ENCODE measurements around the gene PARL.

DNA sequence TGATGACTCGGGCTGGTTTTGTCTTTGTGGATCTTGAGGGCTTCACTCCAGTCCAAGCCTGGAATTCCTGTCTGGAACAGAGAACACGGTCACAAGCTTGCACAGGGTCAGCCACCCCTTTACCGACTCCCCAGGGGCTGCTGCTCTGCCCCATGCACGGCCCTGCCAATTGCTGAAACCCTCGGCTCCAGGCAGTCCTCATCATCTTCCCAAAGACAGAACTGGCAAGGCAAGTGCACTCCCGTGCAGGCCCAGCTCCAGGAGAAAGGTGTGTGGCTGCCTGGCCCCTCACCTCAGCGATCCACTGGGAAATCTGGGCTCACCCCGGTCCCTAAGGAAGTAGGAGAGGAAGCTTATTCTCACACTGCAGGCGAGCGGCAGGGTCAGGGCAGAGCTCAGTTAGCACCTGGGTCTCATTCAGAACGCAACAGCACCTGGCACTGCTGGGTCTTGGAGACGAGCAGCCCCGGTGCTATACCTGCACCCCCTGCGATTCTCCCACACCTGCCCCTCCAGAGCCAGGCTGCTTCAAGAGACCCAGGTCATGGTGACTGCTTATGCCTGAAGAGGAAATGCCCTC, 66.5 kb downstream of the PARL start:
- no peak for TF ChIP-seq CTCF (conservative IDR thresholded peaks at IDR 0.05 in 1 of 2, IDR thresholded peaks at IDR 0.05 in 1 of 2; ENCODE audit: extremely low read depth in 1 of 2, insufficient read depth in 1 of 2, low read depth in 1 of 2, low read length in 2 of 2)
- TF ChIP-seq EZH2 (IDR thresholded peaks at IDR 0.05; ENCODE audit: borderline replicate concordance, low read length): no peak

Measured in mammary epithelial cell (primary cell).